ENCODE results near the gene FUBP1. TPM values are rescaled to one million over a fixed set of nuclear protein-coding genes. Genes with fewer than 3 reads are reported as not detected.

The FUBP1 gene
- total and polyA plus RNA-seq, 9 of the 15 experiments (the other 6 are each of a cell fraction or from before 2014, with no cell fraction given) = 104 to 294 (median 213) TPM

DNA sequence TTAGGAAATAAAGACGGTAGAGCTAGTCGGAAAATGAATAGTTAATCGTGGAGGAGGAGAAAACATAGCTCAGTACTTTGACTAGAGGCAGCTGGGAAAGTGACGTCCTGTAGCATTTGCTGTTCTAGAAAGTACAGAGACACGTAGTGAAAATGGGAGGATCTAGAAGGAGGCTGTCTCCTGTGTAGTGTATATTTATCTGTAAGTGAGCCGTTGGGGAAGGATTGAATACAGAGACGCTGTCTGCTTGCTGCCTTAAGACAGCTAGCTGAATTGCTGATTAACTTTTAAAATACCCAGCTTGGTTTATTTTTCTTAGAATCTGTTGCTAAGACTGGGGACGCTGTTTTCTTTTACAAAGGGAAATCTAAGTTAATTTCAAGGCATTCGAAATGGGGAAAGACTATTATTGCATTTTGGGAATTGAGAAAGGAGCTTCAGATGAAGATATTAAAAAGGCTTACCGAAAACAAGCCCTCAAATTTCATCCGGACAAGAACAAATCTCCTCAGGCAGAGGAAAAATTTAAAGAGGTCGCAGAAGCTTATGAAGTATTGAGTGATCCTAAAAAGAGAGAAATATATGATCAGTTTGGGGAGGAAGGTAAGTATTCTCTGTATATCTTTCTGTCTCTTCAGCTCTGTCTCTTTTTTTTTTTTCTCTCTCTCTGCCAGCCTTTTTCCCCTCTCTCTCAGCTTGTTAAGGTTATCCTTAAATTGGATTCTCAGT, 26.0 kb upstream of the FUBP1 start, which contains the start of gene DNAJB4 (continued):
- TF ChIP-seq, protein P1, sequence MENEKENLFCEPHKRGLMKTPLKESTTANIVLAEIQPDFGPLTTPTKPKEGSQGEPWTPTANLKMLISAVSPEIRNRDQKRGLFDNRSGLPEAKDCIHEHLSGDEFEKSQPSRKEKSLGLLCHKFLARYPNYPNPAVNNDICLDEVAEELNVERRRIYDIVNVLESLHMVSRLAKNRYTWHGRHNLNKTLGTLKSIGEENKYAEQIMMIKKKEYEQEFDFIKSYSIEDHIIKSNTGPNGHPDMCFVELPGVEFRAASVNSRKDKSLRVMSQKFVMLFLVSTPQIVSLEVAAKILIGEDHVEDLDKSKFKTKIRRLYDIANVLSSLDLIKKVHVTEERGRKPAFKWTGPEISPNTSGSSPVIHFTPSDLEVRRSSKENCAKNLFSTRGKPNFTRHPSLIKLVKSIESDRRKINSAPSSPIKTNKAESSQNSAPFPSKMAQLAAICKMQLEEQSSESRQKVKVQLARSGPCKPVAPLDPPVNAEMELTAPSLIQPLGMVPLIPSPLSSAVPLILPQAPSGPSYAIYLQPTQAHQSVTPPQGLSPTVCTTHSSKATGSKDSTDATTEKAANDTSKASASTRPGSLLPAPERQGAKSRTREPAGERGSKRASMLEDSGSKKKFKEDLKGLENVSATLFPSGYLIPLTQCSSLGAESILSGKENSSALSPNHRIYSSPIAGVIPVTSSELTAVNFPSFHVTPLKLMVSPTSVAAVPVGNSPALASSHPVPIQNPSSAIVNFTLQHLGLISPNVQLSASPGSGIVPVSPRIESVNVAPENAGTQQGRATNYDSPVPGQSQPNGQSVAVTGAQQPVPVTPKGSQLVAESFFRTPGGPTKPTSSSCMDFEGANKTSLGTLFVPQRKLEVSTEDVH (IDR thresholded peaks at IDR 0.05; ENCODE audit: low read depth, partially characterized antibody) = no peak
- TF ChIP-seq SIN3A (IDR thresholded peaks at IDR 0.05; ENCODE audit: borderline replicate concordance in 2 of 2, control insufficient read depth in 1 of 2, low read depth in 2 of 2, low read length in 2 of 2) = peak; percentile 29 to 47; a peak in 1 of 4 replicates
- peak; percentile 53 for TF ChIP-seq PHF8 (IDR thresholded peaks at IDR 0.05; ENCODE audit: borderline replicate concordance, low read length)
- TF ChIP-seq TFAM (CRISPR knock-in tag; conservative IDR thresholded peaks at IDR 0.05) = no peak
- peak; percentile 48; the same call in 1 of the 2 replicates for TF ChIP-seq ZNF584 (CRISPR knock-in tag; IDR thresholded peaks at IDR 0.05; ENCODE audit: low read depth)
- TF ChIP-seq ATF1 (CRISPR knock-in tag; IDR thresholded peaks at IDR 0.05) = no peak
- TF ChIP-seq ATF1 (tag; IDR thresholded peaks at IDR 0.05) = peak; percentile 93
- TF ChIP-seq MTA2 (IDR thresholded peaks at IDR 0.05; ENCODE audit: low read depth) = no peak
- no peak for TF ChIP-seq DIDO1 (tag; IDR thresholded peaks at IDR 0.05; ENCODE audit: low read depth)
- TF ChIP-seq NFRKB (IDR thresholded peaks at IDR 0.05; ENCODE audit: low read depth) = peak; percentile 65; the same call in 1 of the 2 replicates
- TF ChIP-seq CHD1 (IDR thresholded peaks at IDR 0.05; ENCODE audit: low read length) = peak; percentile 87
- TF ChIP-seq, protein P2, sequence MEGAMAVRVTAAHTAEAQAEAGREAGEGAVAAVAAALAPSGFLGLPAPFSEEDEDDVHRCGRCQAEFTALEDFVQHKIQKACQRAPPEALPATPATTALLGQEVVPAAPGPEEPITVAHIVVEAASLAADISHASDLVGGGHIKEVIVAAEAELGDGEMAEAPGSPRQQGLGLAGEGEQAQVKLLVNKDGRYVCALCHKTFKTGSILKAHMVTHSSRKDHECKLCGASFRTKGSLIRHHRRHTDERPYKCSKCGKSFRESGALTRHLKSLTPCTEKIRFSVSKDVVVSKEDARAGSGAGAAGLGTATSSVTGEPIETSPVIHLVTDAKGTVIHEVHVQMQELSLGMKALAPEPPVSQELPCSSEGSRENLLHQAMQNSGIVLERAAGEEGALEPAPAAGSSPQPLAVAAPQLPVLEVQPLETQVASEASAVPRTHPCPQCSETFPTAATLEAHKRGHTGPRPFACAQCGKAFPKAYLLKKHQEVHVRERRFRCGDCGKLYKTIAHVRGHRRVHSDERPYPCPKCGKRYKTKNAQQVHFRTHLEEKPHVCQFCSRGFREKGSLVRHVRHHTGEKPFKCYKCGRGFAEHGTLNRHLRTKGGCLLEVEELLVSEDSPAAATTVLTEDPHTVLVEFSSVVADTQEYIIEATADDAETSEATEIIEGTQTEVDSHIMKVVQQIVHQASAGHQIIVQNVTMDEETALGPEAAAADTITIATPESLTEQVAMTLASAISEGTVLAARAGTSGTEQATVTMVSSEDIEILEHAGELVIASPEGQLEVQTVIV (CRISPR knock-in tag; IDR thresholded peaks at IDR 0.05; ENCODE audit: borderline replicate concordance) = no peak
- no peak; the same call in 1 of the 2 replicates for TF ChIP-seq MAFG (tag; conservative IDR thresholded peaks at IDR 0.05)
- TF ChIP-seq ARNT (IDR thresholded peaks at IDR 0.05) = peak in 1 of 2 experiments; percentile 100; a peak in 2 of 4 replicates
- TF ChIP-seq NFIX (CRISPR knock-in tag; IDR thresholded peaks at IDR 0.05; ENCODE audit: low read depth) = no peak
- TF ChIP-seq ZNF24 (IDR thresholded peaks at IDR 0.05) = peak; percentile 29; the same call in 1 of the 2 replicates
- TF ChIP-seq MXI1 (IDR thresholded peaks at IDR 0.05; ENCODE audit: low read depth, low read length) = no peak
- no peak for TF ChIP-seq ZNF695 (CRISPR knock-in tag; IDR thresholded peaks at IDR 0.05)
- peak; percentile 49 for TF ChIP-seq BRD9 (IDR thresholded peaks at IDR 0.05; ENCODE audit: low read depth, partially characterized antibody)
- TF ChIP-seq TBP (optimal IDR thresholded peaks at IDR 0.05; ENCODE audit: low read depth, low read length) = no peak
- TF ChIP-seq NBN (IDR thresholded peaks at IDR 0.05; ENCODE audit: low read depth) = 0 out of 2 replicates have a peak, but pooled peaks have one; percentile 6
- TF ChIP-seq, protein P3, sequence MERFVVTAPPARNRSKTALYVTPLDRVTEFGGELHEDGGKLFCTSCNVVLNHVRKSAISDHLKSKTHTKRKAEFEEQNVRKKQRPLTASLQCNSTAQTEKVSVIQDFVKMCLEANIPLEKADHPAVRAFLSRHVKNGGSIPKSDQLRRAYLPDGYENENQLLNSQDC (CRISPR knock-in tag; IDR thresholded peaks at IDR 0.05) = peak; percentile 15; the same call in 1 of the 2 replicates
- TF ChIP-seq ZNF384 (IDR thresholded peaks at IDR 0.05; ENCODE audit: low read depth, low read length) = no peak
- no peak for TF ChIP-seq ZKSCAN3 (CRISPR knock-in tag; IDR thresholded peaks at IDR 0.05)
